Endodermal cell (in vitro differentiated cells): ENCODE measurements around the gene KDM1B. TPM values are rescaled to one million over a fixed set of nuclear protein-coding genes. Genes with fewer than 3 reads are reported as not detected.
A peak's percentile ranks its signal among the peaks of the same experiment; 100 is the strongest.

Experiments
- DNase-seq: peaks from one replicate; pipeline ENCODE4 v3.0.0-alpha.2; 2017
- H3K27ac ChIP-seq: 2 replicates; pipeline ENCODE4 v1.5.1; 2013; ENCODE audit warnings: mild to moderate bottlenecking, low read depth, low read length, moderate library complexity
- H3K27me3 ChIP-seq: 2 replicates; pipeline ENCODE4 v1.6.1; 2013; ENCODE audit warnings: mild to moderate bottlenecking, low read length, moderate library complexity; ENCODE audit not compliant: insufficient read depth, control insufficient read depth, poor library complexity, severe bottlenecking
- H3K36me3 ChIP-seq: 2 replicates; pipeline ENCODE4 v1.7.0; 2013; ENCODE audit warnings: mild to moderate bottlenecking, low read length, moderate library complexity; ENCODE audit not compliant: control insufficient read depth, insufficient read depth
- H3K4me1 ChIP-seq: one replicate; pipeline ENCODE4 v1.7.0; 2013; ENCODE audit warnings: low read length; ENCODE audit not compliant: control insufficient read depth, insufficient read depth
- H3K4me3 ChIP-seq: 2 replicates; pipeline ENCODE4 v1.5.1; 2013; ENCODE audit warnings: mild to moderate bottlenecking, low read length, moderate library complexity
- H3K9ac ChIP-seq: 2 replicates; pipeline ENCODE4 v1.6.1; 2013; ENCODE audit warnings: mild to moderate bottlenecking, low read length, moderate library complexity; ENCODE audit not compliant: poor library complexity, severe bottlenecking; ENCODE audit errors: extremely low read depth
- H3K9me3 ChIP-seq: 2 replicates; pipeline ENCODE4 v1.6.1; 2013; ENCODE audit warnings: mild to moderate bottlenecking, low read length, moderate library complexity; ENCODE audit not compliant: control insufficient read depth
- H3K27ac Mint-ChIP-seq: 2 replicates; pipeline ENCODE4 v1.8.0; 2020; ENCODE audit warnings: mixed read lengths
- H3K27me3 Mint-ChIP-seq: 2 replicates; pipeline ENCODE4 v1.8.0; 2021; ENCODE audit warnings: mild to moderate bottlenecking, mixed read lengths; ENCODE audit not compliant: insufficient read depth
- H3K36me3 Mint-ChIP-seq: 2 replicates; pipeline ENCODE4 v1.8.0; 2020; ENCODE audit warnings: low read depth, mixed read lengths
- H3K4me1 Mint-ChIP-seq: 2 replicates; pipeline ENCODE4 v1.8.0; 2020; ENCODE audit warnings: mixed read lengths
- H3K4me3 Mint-ChIP-seq: 2 replicates; pipeline ENCODE4 v1.8.0; 2020; ENCODE audit warnings: mild to moderate bottlenecking, moderate library complexity, mixed read lengths
- H3K9me3 Mint-ChIP-seq: 2 replicates; pipeline ENCODE4 v1.8.0; 2020; ENCODE audit warnings: mild to moderate bottlenecking, mixed read lengths
- CTCF ChIP-seq: fragments of 200-600 bp; sonication (generic); conservative IDR thresholded peaks from 2 replicates; pipeline ENCODE4 v1.5.0; 2021; ENCODE audit warnings: antibody characterized with exemption, mild to moderate bottlenecking
- WGBS, 2 experiments: methylation state at CpG; one replicate each; pipeline versions ENCODE4 v1.1.5 to v1.1.7; 2013; ENCODE audit warnings: missing lambda C conversion rate in 2 of 2, mixed read lengths in 1 of 2; ENCODE audit not compliant: insufficient coverage in 1 of 2, insufficient read length in 1 of 2; 5-methylcytosine and 5-hydroxymethylcytosine counted together
- total RNA-seq, 2 donors: library from RNA; stranded (reverse); fragmentation: NEBNext Ultra II Directional in 1 of 2; extraction: Animal tissue kit (Norgen Biotek cat#: 25700) in 1 of 2; gene quantifications; 2 replicates in 1 of 2; 3 replicates in 1 of 2; pipeline ENCODE4 v1.2.1, GENCODE V29; 2021

The KDM1B gene
- total RNA-seq, 2 donors from 2014 or later, result 7.7 to 9.3 TPM

- H3K27me3 Mint-ChIP-seq, result no peaks in the 10 kb centered on the region
- no peak overlapping the region for H3K27ac ChIP-seq
- no peak for TF ChIP-seq CTCF
- no peak overlapping the region for H3K4me3 Mint-ChIP-seq
- peaks cover 82% of the 10 kb centered on the region for H3K36me3 Mint-ChIP-seq
- H3K9me3 ChIP-seq, result no peaks in the 10 kb centered on the region
- no peak overlapping the region for H3K4me3 ChIP-seq
- H3K36me3 ChIP-seq, result peaks cover 94% of the 10 kb centered on the region
- H3K27me3 ChIP-seq, result no peaks in the 10 kb centered on the region
- H3K9ac ChIP-seq, result no peak overlapping the region
- H3K4me1 Mint-ChIP-seq, result no peaks in the 10 kb centered on the region
- 100% methylated on average over 1 of the region's 1 CpG for WGBS, 2 experiments
- peak overlapping the region; percentile 12 for H3K27ac Mint-ChIP-seq
- no peak for DNase-seq
- no peaks in the 10 kb centered on the region for H3K4me1 ChIP-seq
- no peaks in the 10 kb centered on the region for H3K9me3 Mint-ChIP-seq
Observed at GRCh38 chr6:18241208-18242038, 86.2 kb downstream of the KDM1B start.

GRCh38 chr6:18242062-18242851 lies 87.0 kb downstream of the KDM1B start:
- 81 to 88% methylated on average over 10 to 11 of the region's 11 CpGs for WGBS, 2 experiments
- no peaks in the 10 kb centered on the region for H3K27me3 Mint-ChIP-seq
- peaks cover 82% of the 10 kb centered on the region for H3K36me3 Mint-ChIP-seq
- Histone ChIP-seq H3K9me3 (no peaks in the 10 kb centered on the region), H3K9ac (no peak overlapping the region), H3K4me1 (no peaks in the 10 kb centered on the region), H3K4me3 (no peak overlapping the region), H3K27ac (no peak overlapping the region), H3K36me3 (peaks cover 94% of the 10 kb centered on the region), H3K27me3 (no peaks in the 10 kb centered on the region)
- no peak overlapping the region for H3K4me3 Mint-ChIP-seq
- no peaks in the 10 kb centered on the region for H3K9me3 Mint-ChIP-seq
- no peaks in the 10 kb centered on the region for H3K4me1 Mint-ChIP-seq
- DNase-seq, result no peak
- no peak for TF ChIP-seq CTCF
- H3K27ac Mint-ChIP-seq, result no peak overlapping the region

- no peaks in the 10 kb centered on the region for H3K4me1 ChIP-seq
- no peak overlapping the region for H3K4me3 Mint-ChIP-seq
- no peak overlapping the region for H3K27ac Mint-ChIP-seq
- no peak overlapping the region for H3K27ac ChIP-seq
- peaks cover 82% of the 10 kb centered on the region for H3K36me3 Mint-ChIP-seq
- no peaks in the 10 kb centered on the region for H3K9me3 ChIP-seq
- H3K4me3 ChIP-seq, result no peak overlapping the region
- H3K36me3 ChIP-seq, result peaks cover 94% of the 10 kb centered on the region
- no peak for DNase-seq
- H3K27me3 Mint-ChIP-seq, result no peaks in the 10 kb centered on the region
- 94 to 97% methylated on average over 2 of the region's 3 CpGs for WGBS, 2 experiments
- H3K9ac ChIP-seq, result no peak overlapping the region
- TF ChIP-seq CTCF, result no peak
- H3K27me3 ChIP-seq, result no peaks in the 10 kb centered on the region
- H3K4me1 Mint-ChIP-seq, result no peaks in the 10 kb centered on the region
- no peaks in the 10 kb centered on the region for H3K9me3 Mint-ChIP-seq
Observed at GRCh38 chr6:18243302-18243893, 88.2 kb downstream of the KDM1B start.
